Measurements from ENCODE around the gene PEAK1.

The PEAK1 gene

DNA sequence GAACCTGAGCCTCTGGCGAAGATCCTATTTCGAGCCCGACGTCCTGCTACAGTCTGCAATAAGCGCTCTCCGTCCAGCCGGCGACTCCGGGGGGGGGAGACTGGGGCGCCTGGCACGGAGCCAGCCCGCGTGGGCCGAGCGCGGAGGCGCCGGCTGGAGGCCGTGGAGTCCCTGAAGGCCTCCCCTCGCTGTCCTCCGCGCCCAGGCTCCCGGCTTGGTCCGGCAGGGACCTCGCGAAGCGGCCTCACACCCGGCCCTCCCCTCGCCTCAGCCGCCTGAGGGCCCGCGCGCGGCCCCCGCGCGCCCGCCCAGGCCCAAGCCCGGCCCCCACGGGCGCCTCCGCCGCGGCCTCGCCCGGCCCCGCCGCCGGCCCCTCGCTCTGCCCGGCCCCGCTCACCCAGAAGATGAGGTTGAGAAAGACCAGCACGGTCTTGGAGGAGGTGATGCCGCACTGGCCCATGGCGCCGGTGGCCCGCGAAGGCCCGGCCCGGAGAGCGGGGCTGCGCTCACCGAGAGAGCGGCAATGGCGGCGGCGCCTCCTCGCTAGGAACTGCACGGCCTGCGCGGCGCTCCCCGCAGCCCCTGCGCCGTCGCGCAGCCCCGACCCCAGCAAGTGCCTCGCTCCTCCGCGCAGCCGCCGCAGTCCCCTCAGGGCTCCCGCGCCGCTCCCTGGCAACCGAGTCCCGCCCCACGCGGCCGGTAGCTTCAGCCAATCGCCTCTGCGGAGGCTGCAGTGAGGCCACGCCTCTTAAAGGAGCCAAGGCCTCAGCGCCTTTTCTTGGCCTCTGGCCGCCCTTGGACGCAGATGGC is 349.2 kb downstream of the PEAK1 start, which contains the start of gene TSPAN3:
Gene TSPAN3 (minus strand): TSS at position 615 of the 810 bp plus-strand sequence. CDS start 155 bp downstream, at position 460.
- no peaks in the 10 kb centered on the region for H3K9me3 ChIP-seq (ENCODE audit: insufficient read depth, low read depth, low read length)
- no peak within 1 kb of the TSS for H3K27ac ChIP-seq (ENCODE audit: low read length)
- H3K9ac ChIP-seq (ENCODE audit: low read depth, low read length): peak within 1 kb of the TSS; percentile 82; the same call in 1 of the 2 replicates
- H3K4me3 ChIP-seq (ENCODE audit: low read length): peak within 1 kb of the TSS; percentile 90
- no peaks in the 10 kb centered on the region for H3K36me3 ChIP-seq (ENCODE audit: insufficient read depth, low read depth, low read length)
- H3K27me3 ChIP-seq (ENCODE audit: insufficient read depth, low read length): peaks cover 9% of the 10 kb centered on the region; the same call in 1 of the 2 replicates
- H3K4me1 ChIP-seq (ENCODE audit: insufficient read depth, low read length): peaks cover 5% of the 10 kb centered on the region

DNA sequence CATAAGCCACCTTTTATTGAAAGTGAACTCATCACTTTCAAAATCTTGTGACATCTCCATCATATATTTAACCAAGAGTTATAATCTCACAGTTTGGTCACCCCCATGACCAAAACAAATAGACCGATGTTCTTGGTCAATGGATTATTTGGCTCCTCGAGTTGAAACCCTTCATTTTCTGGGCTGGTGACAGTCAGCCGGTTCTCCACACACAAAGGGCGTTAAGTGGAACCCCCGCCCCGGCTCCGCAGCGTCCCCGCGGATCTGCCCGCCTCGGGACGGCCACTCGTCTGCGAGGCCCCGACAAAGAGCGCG is 349.8 kb downstream of the PEAK1 start:
- Histone ChIP-seq H3K4me3 (ENCODE audit: low read length) (peak overlapping the region; percentile 90), H3K9me3 (ENCODE audit: insufficient read depth, low read depth, low read length) (no peaks in the 10 kb centered on the region), H3K27ac (ENCODE audit: low read length) (no peak overlapping the region), H3K36me3 (ENCODE audit: insufficient read depth, low read depth, low read length) (no peaks in the 10 kb centered on the region), H3K9ac (ENCODE audit: low read depth, low read length) (peak overlapping the region; percentile 82; the same call in 1 of the 2 replicates), H3K4me1 (ENCODE audit: insufficient read depth, low read length) (peaks cover 5% of the 10 kb centered on the region), H3K27me3 (ENCODE audit: insufficient read depth, low read length) (peaks cover 9% of the 10 kb centered on the region; the same call in 1 of the 2 replicates)

DNA sequence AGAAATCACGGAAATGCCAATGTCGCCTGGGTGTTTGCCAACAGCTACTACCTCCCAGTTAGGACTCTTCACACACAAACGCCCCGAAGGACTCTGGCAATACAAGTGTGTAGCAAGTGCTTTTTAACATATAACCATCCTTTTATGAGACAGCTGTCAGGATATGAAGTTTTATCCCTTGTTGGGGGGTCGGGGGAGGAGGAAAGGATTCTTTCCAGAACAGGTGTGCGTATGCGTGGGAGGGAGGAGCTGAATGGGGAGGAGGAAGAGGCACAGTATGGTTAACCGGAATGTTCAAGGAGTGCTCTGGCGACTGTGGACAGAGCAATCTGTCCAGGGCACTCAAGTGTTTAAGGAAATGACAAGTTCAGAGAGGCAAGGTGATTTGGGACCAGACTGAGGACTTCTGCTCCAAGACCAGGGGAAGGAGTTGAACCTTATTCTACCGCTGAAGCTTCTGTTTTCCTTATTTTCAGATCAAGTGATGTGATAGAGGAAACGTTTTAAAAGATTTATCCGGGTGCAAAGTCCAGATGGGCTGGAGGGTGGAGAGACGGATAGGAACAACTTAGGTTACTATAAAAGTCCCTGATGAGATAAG is 350.3 kb downstream of the PEAK1 start:
- Histone ChIP-seq H3K4me1 (ENCODE audit: insufficient read depth, low read length) (peaks cover 5% of the 10 kb centered on the region), H3K9ac (ENCODE audit: low read depth, low read length) (peak overlapping the region; percentile 82; the same call in 1 of the 2 replicates), H3K36me3 (ENCODE audit: insufficient read depth, low read depth, low read length) (no peaks in the 10 kb centered on the region), H3K27me3 (ENCODE audit: insufficient read depth, low read length) (peaks cover 9% of the 10 kb centered on the region; the same call in 1 of the 2 replicates), H3K9me3 (ENCODE audit: insufficient read depth, low read depth, low read length) (no peaks in the 10 kb centered on the region), H3K27ac (ENCODE audit: low read length) (no peak overlapping the region), H3K4me3 (ENCODE audit: low read length) (peak overlapping the region; percentile 90)

DNA sequence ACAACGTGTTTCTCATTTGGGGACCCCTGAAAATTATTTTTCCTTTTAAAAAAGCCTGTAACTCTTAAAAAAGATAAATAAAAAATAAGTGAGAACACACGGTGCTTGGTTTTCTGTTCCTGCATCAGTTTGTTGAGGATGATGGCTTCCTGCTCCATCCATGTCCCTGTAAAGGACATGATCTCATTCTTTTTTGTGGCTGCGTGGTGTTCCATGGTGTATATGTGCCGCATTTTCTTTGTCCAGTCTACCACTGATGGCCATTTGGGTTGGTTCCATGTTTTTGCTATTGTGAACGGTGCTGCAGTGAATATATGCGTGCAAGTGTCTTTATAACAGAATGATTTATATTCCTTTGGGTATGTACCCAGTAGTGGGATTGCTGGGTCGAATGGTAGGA is 351.3 kb downstream of the PEAK1 start:
- no peak overlapping the region for H3K27ac ChIP-seq (ENCODE audit: low read length)
- H3K4me3 ChIP-seq (ENCODE audit: low read length): no peak overlapping the region
- peaks cover 8% of the 10 kb centered on the region for H3K4me1 ChIP-seq (ENCODE audit: insufficient read depth, low read length)
- H3K36me3 ChIP-seq (ENCODE audit: insufficient read depth, low read depth, low read length): no peaks in the 10 kb centered on the region
- H3K27me3 ChIP-seq (ENCODE audit: insufficient read depth, low read length): peaks cover 9% of the 10 kb centered on the region; the same call in 1 of the 2 replicates
- H3K9me3 ChIP-seq (ENCODE audit: insufficient read depth, low read depth, low read length): no peaks in the 10 kb centered on the region
- no peak overlapping the region for H3K9ac ChIP-seq (ENCODE audit: low read depth, low read length)

DNA sequence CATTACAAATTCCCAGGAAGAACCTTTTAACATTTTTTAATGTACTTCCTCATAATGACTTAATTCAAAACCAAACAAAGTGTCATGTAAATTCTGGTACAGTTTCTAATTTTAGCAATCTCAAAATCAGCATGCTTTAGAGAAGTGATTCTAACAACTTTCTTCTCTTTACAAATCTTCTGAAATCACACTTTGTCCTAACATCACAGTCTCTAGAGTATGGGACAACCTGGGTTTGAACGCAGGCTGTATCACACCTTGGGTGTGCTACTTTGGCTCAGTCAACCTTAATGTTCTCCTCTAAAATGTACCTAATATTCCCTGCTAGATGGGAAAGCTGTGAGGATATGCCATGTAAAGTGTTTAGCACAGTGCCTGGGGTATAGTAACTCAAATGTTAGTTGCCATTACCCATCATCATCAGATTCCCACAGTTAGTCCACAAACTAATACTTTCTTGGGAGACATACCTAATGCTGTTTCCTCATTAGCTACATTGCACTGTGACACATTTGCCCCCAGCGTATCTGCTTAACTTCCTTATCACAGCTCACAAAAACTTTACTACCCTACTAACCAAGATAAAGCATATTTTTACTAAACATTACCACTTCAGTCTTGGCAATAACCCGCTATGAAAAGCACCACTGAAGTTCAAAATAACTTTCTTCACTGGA is 352.1 kb downstream of the PEAK1 start:
- no peak overlapping the region for H3K27ac ChIP-seq (ENCODE audit: low read length)
- no peaks in the 10 kb centered on the region for H3K36me3 ChIP-seq (ENCODE audit: insufficient read depth, low read depth, low read length)
- H3K4me3 ChIP-seq (ENCODE audit: low read length): no peak overlapping the region
- peaks cover 9% of the 10 kb centered on the region for H3K4me1 ChIP-seq (ENCODE audit: insufficient read depth, low read length)
- H3K9ac ChIP-seq (ENCODE audit: low read depth, low read length): no peak overlapping the region
- H3K9me3 ChIP-seq (ENCODE audit: insufficient read depth, low read depth, low read length): no peaks in the 10 kb centered on the region
- H3K27me3 ChIP-seq (ENCODE audit: insufficient read depth, low read length): peaks cover 9% of the 10 kb centered on the region; the same call in 1 of the 2 replicates

DNA sequence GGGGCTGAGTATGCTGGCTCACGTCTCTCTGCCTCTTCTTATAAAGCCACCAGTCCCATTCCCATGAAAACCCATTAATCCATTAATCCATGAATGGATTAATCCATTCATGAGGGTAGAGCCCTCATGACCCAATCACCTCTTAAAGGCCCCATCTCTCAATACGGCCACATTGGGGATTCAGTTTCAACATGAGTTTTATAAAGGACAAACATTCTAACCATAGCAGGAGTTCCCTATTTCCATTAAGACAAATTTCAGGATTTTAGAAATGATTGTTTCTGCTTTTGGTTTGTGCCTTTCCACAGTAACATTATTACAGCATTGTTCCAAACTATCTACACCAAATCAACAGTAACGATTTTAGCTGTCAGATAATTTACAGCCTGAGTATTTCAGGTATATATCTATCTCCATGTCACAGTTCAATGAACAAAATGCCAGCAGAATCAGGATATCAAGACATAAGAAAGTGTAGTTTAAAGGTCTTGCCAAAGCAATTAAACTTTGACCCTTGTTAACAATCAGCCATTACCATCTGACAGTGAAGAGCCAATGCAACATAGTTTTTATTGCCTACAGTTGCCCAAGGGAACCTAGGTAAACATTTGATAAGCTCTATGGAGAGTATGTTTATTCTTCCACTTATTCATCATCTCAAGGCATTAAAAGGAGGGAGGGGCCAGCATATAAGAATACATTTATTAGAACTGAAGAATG is 352.8 kb downstream of the PEAK1 start:
- peaks cover 9% of the 10 kb centered on the region; the same call in 1 of the 2 replicates for H3K27me3 ChIP-seq (ENCODE audit: insufficient read depth, low read length)
- H3K9me3 ChIP-seq (ENCODE audit: insufficient read depth, low read depth, low read length): no peaks in the 10 kb centered on the region
- no peak overlapping the region for H3K27ac ChIP-seq (ENCODE audit: low read length)
- H3K4me1 ChIP-seq (ENCODE audit: insufficient read depth, low read length): peaks cover 9% of the 10 kb centered on the region
- H3K36me3 ChIP-seq (ENCODE audit: insufficient read depth, low read depth, low read length): no peaks in the 10 kb centered on the region
- H3K4me3 ChIP-seq (ENCODE audit: low read length): no peak overlapping the region
- no peak overlapping the region for H3K9ac ChIP-seq (ENCODE audit: low read depth, low read length)

DNA sequence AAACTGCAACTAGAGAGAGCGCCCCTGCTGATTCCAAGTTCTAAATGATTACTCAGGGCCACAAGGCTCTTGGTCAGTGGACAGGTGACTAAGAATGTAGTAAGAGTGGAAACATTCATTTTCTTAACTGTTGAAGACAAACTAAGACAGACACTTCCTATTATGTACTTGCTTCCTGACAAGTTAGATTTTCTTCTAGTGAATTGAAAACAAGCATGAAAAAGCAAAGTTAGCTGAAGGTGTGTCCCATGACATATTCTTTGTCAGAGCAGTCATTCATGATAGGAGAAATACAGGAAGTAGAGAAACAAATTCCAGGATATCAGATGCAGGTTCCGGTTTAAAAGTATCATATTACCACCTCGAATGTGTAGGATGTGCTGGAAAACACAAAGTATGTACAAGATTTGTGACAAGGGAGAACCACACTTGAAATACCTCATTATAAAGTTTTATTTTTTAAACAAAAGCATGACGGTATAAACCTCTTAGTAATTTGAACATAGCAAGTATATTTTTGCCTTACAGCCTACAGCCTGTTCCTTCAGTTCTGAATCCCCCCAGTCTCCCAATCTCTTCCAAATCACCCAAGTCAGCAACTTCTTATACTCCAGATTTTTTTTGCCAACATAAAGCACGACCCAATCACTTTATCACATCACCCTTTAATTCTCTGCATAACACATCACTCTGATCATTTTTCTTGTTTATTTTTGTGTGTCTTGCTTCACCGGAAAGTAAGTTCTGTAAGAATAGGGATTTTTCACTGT is 355.2 kb downstream of the PEAK1 start:
- Histone ChIP-seq H3K27ac (ENCODE audit: low read length) (no peak overlapping the region), H3K9me3 (ENCODE audit: insufficient read depth, low read depth, low read length) (no peaks in the 10 kb centered on the region), H3K27me3 (ENCODE audit: insufficient read depth, low read length) (peaks cover 4% of the 10 kb centered on the region; the same call in 1 of the 2 replicates), H3K4me1 (ENCODE audit: insufficient read depth, low read length) (peaks cover 11% of the 10 kb centered on the region), H3K9ac (ENCODE audit: low read depth, low read length) (no peak overlapping the region), H3K36me3 (ENCODE audit: insufficient read depth, low read depth, low read length) (no peaks in the 10 kb centered on the region), H3K4me3 (ENCODE audit: low read length) (no peak overlapping the region)

DNA sequence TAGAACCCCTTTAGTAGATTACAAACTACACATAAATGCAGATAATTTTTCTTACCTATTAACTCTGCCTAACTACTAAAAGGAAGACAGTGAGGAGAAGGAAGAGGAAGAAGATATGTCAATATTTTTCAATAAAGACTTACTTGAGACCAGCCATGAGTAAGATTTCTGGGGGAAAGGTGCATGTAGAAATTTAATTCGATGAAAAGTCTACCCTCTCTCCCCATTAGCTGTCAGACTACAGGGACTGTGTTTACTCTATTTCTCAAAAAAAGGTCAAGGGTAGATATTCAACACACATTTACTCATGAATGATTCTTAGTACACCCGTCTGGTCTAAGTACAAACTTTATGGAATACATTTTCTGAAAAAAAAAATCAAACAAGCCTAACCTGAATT is 355.8 kb downstream of the PEAK1 start:
- H3K36me3 ChIP-seq (ENCODE audit: insufficient read depth, low read depth, low read length): no peaks in the 10 kb centered on the region
- no peak overlapping the region for H3K4me3 ChIP-seq (ENCODE audit: low read length)
- no peaks in the 10 kb centered on the region for H3K9me3 ChIP-seq (ENCODE audit: insufficient read depth, low read depth, low read length)
- H3K4me1 ChIP-seq (ENCODE audit: insufficient read depth, low read length): peaks cover 7% of the 10 kb centered on the region; the same call in 1 of the 2 replicates
- no peaks in the 10 kb centered on the region for H3K27me3 ChIP-seq (ENCODE audit: insufficient read depth, low read length)
- no peak overlapping the region for H3K27ac ChIP-seq (ENCODE audit: low read length)
- H3K9ac ChIP-seq (ENCODE audit: low read depth, low read length): no peak overlapping the region

DNA sequence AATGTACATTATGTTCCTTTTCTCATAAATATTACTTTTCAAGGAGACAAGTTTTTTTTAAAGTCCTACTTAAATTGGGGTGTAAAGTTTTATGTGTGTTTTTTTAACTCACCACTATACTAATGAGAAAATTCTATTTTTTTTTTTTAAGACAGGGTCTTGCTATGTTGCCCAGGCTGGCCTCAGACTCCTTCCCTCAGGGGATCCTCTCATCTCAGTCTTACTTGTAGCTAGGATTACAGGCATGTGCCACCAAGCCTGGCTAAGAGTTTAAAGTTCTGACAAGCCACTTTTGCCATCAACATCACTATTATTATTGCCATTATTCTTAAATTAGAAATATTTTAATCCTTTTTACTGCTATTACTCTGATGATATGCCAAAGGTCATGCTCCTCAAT is 356.7 kb downstream of the PEAK1 start:
- no peaks in the 10 kb centered on the region for H3K27me3 ChIP-seq (ENCODE audit: insufficient read depth, low read length)
- no peaks in the 10 kb centered on the region for H3K9me3 ChIP-seq (ENCODE audit: insufficient read depth, low read depth, low read length)
- no peak overlapping the region for H3K4me3 ChIP-seq (ENCODE audit: low read length)
- no peaks in the 10 kb centered on the region for H3K36me3 ChIP-seq (ENCODE audit: insufficient read depth, low read depth, low read length)
- no peak overlapping the region for H3K9ac ChIP-seq (ENCODE audit: low read depth, low read length)
- H3K4me1 ChIP-seq (ENCODE audit: insufficient read depth, low read length): peaks cover 7% of the 10 kb centered on the region; the same call in 1 of the 2 replicates
- no peak overlapping the region for H3K27ac ChIP-seq (ENCODE audit: low read length)

DNA sequence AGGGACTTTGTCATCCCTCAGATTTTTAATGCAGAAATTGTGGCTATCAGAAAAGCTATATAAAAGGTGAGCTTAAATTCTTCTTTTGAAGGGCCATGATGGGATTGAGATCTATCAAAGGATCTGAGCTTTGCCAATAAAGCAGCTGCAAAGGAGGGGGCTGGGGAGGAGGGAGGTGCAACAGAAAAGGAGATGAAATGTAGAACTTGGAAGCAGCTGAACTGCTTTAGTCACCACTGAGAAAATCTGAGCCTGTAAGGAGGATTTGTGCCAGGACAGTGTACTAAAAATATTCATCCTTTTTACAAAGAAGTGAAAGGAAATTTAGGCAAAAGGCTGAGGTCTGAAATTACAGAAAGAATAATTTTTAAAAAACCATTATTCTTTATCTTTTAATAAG is 359.4 kb downstream of the PEAK1 start:
- Histone ChIP-seq H3K27me3 (ENCODE audit: insufficient read depth, low read length) (no peaks in the 10 kb centered on the region), H3K9ac (ENCODE audit: low read depth, low read length) (no peak overlapping the region), H3K9me3 (ENCODE audit: insufficient read depth, low read depth, low read length) (no peaks in the 10 kb centered on the region), H3K4me3 (ENCODE audit: low read length) (no peak overlapping the region), H3K36me3 (ENCODE audit: insufficient read depth, low read depth, low read length) (no peaks in the 10 kb centered on the region), H3K27ac (ENCODE audit: low read length) (no peak overlapping the region), H3K4me1 (ENCODE audit: insufficient read depth, low read length) (peaks cover 11% of the 10 kb centered on the region; the same call in 1 of the 2 replicates)
